GM12873 (cell line): Measurements from ENCODE around the gene NT5C1A.
A peak's percentile ranks its signal among the peaks of the same experiment; 100 is the strongest.

ENCODE experiments used
- CTCF ChIP-seq: IDR thresholded peaks from 2 replicates; pipeline ENCODE4 v1.5.1; 2012; ENCODE audit warnings: low read depth, mild to moderate bottlenecking, moderate library complexity, low read length, control low read depth; ENCODE audit not compliant: insufficient read depth; ENCODE audit errors: missing control alignments

The NT5C1A gene

GRCh38 chr1:39620659-39621165 is 51.2 kb downstream of the NT5C1A start:
- TF ChIP-seq CTCF: no peak

- no peak for TF ChIP-seq CTCF
Observed at GRCh38 chr1:39617488-39618049, 54.3 kb downstream of the NT5C1A start.

DNA sequence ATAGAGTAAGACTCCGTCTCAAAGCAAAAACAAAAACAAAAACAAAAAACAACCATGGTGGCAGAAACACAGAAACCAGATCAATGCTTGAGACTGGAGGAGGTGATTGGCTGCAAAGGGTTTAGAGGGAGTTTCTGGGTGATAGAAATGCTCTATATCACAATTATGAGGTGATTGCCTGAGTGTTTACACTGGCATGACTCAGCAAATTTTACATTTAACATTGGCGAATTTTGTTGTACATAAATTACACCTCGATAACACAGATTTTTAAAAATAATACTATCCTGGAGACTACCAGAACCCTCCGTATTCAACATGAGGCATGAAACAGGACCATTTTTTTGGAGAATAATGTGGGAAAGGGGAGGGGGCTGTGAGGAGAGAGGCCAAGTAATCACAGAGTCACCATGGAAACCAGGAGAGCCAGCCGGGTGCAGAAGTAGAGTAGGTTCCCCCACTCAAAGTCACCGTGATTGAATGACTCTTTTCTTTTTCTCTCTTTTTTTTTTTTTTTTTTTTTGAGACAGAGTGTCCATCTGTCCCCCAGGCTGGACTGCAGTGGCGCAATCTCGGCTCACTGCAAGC is 56.7 kb downstream of the NT5C1A start:
- TF ChIP-seq CTCF: no peak

DNA sequence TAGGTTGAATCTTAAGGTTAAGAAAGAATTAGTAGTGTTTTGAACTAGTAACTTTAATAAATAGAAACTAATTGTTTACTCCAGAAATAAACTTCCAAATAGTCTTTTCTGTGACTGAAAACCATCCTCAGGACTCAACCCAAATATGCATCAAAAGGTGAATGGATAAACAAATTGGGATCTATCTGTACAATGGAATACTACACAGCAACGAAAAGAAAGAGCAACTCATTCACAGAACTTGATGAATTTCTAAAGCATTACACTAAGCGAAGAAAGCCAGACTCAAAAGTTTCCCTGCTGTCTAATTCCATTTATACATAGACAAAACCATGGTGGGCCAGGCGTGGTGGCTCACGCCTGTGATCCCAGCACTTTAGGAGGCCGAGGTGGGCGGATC is 57.4 kb downstream of the NT5C1A start:
- no peak for TF ChIP-seq CTCF

DNA sequence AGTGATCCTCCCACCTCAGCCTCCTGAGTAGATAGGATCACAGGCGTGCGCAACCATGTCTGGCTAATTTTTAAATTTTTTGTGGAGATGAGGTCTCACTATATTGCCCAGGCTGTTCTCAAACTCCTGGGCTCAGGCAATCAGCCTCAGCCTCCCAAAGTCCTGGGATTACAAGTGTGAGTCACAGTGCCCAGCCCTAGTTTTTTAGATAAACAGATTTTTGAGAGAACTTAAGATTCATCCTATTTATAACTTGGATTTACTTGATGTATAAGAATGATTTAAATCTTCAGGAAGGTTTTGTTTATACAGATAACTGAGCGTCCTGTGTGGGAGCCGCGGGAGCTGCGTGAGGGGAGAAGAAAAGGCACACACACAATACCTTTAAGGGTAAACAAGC is 58.7 kb downstream of the NT5C1A start:
- no peak for TF ChIP-seq CTCF

- TF ChIP-seq CTCF: peak; percentile 77
Observed at GRCh38 chr1:39609618-39610331, 62.1 kb downstream of the NT5C1A start.
